A549 (cell line): ENCODE data around the gene GSAP. TPM values are rescaled to one million over a fixed set of nuclear protein-coding genes. Genes with fewer than 3 reads are reported as not detected.
A peak's percentile ranks its signal among the peaks of the same experiment; 100 is the strongest.

ENCODE experiments used
- CBX2 ChIP-seq: fragments of 200-600 bp; sonication (generic); IDR thresholded peaks from 2 replicates; pipeline ENCODE4 v1.6.1; 2016; ENCODE audit warnings: low read depth, mild to moderate bottlenecking, borderline replicate concordance
- CBX8 ChIP-seq: fragments of 200-600 bp; sonication (generic); IDR thresholded peaks from 2 replicates; pipeline ENCODE4 v1.6.1; 2016
- CEBPB ChIP-seq, 2 experiments: fragments of >200 bp in 1 of 2; sonication (Bioruptor Twin) in 1 of 2; formaldehyde crosslinking in 1 of 2; IDR thresholded peaks; 2 replicates each; pipeline ENCODE4 v1.6.1; 2012 to 2016
- CHD4 ChIP-seq: fragments of 200-600 bp; sonication (generic); IDR thresholded peaks from 2 replicates; pipeline ENCODE4 v1.6.1; 2016; ENCODE audit warnings: antibody characterized with exemption, mild to moderate bottlenecking, borderline replicate concordance
- EHF ChIP-seq: fragments of 250-450 bp; sonication (Bioruptor Pico); IDR thresholded peaks from 2 replicates; pipeline ENCODE4 v1.5.0; 2020; ENCODE audit warnings: mild to moderate bottlenecking
- EHMT2 ChIP-seq: fragments of 200-600 bp; sonication (generic); IDR thresholded peaks from 2 replicates; pipeline ENCODE4 v1.6.1; 2016; ENCODE audit warnings: antibody characterized with exemption, low read depth, mild to moderate bottlenecking, moderate library complexity
- EP300 ChIP-seq, 2 experiments: fragments of >200 bp; sonication (Bioruptor Twin); formaldehyde crosslinking; IDR thresholded peaks; 2 replicates in 1 of 2; 3 replicates in 1 of 2; pipeline ENCODE4 v1.6.1; 2016 to 2017
- ESRRA ChIP-seq: fragments of 150-350 bp; IDR thresholded peaks from 2 replicates; pipeline ENCODE4 v1.6.1; 2014; ENCODE audit warnings: mild to moderate bottlenecking, low read length, borderline replicate concordance
- FOSL2 ChIP-seq, 2 experiments: fragments of 450-650 bp in 1 of 2; fragments of >200 bp in 1 of 2; sonication (Bioruptor Twin) in 1 of 2; formaldehyde crosslinking; IDR thresholded peaks; 2 replicates each; pipeline versions ENCODE4 v1.5.0 to v1.6.1; 2016 to 2020; ENCODE audit warnings: mild to moderate bottlenecking in 1 of 2, moderate library complexity in 1 of 2
- FOXS1 ChIP-seq: fragments of 250-450 bp; sonication (Bioruptor Pico); IDR thresholded peaks from 2 replicates; pipeline ENCODE4 v1.5.0; 2020; ENCODE audit warnings: mild to moderate bottlenecking, moderate library complexity
- HDAC2 ChIP-seq: fragments of 200-600 bp; sonication (generic); IDR thresholded peaks from 2 replicates; pipeline ENCODE4 v1.6.1; 2016
- HOXB13 ChIP-seq: fragments of 250-450 bp; sonication (Bioruptor Pico); IDR thresholded peaks from 2 replicates; pipeline ENCODE4 v1.5.0; 2020; ENCODE audit warnings: low read depth, mild to moderate bottlenecking, moderate library complexity
- JUN ChIP-seq, 2 experiments: fragments of >200 bp; sonication (Bioruptor Twin); formaldehyde crosslinking; IDR thresholded peaks; 2 replicates in 1 of 2; 3 replicates in 1 of 2; pipeline ENCODE4 v1.6.1; 2016 to 2017
- KDM1A ChIP-seq: fragments of 200-600 bp; sonication (generic); IDR thresholded peaks from 2 replicates; pipeline ENCODE4 v1.6.1; 2016; ENCODE audit warnings: low read depth, mild to moderate bottlenecking
- MAZ ChIP-seq: fragments of 150-350 bp; IDR thresholded peaks from 2 replicates; pipeline ENCODE4 v1.6.1; 2014; ENCODE audit warnings: antibody characterized with exemption, low read depth, low read length, borderline replicate concordance
- MYC ChIP-seq: IDR thresholded peaks from 2 replicates; pipeline ENCODE4 v1.6.1; 2012; ENCODE audit warnings: mild to moderate bottlenecking, inconsistent platforms, low read length, improper control_type of control experiment, borderline replicate concordance
- NFE2L2 ChIP-seq: fragments of 150-350 bp; conservative IDR thresholded peaks from 2 replicates; pipeline ENCODE4 v1.6.1; 2014; ENCODE audit warnings: low read length
- NPAS2 ChIP-seq: fragments of 250-450 bp; sonication (Bioruptor Pico); IDR thresholded peaks from 2 replicates; pipeline ENCODE4 v1.8.0; 2022; ENCODE audit warnings: mild to moderate bottlenecking, moderate library complexity, borderline replicate concordance
- NR3C1 ChIP-seq: fragments of >200 bp; sonication (Bioruptor Twin); formaldehyde crosslinking; IDR thresholded peaks from 3 replicates; pipeline ENCODE4 v1.6.1; 2017
- RCOR1 ChIP-seq: fragments of 150-350 bp; IDR thresholded peaks from 2 replicates; pipeline ENCODE4 v1.6.1; 2014; ENCODE audit warnings: antibody characterized with exemption, low read length, low read depth
- TP53 ChIP-seq: fragments of 250-450 bp; sonication (Bioruptor Pico); IDR thresholded peaks from 2 replicates; pipeline ENCODE4 v1.5.0; 2021; ENCODE audit warnings: mild to moderate bottlenecking, moderate library complexity
- ZC3H11A ChIP-seq: fragments of 450-650 bp; IDR thresholded peaks from 2 replicates; pipeline ENCODE4 v1.6.1; 2014; ENCODE audit warnings: antibody characterized with exemption, mild to moderate bottlenecking
- ZNF302 ChIP-seq: fragments of 250-450 bp; sonication (Bioruptor Pico); IDR thresholded peaks from 2 replicates; pipeline ENCODE4 v1.9.0; 2021; ENCODE audit warnings: inconsistent platforms, mild to moderate bottlenecking, moderate library complexity
- ZSCAN20 ChIP-seq: fragments of 250-450 bp; sonication (Bioruptor Pico); IDR thresholded peaks from 2 replicates; pipeline ENCODE4 v1.8.0; 2022; ENCODE audit warnings: mild to moderate bottlenecking, moderate library complexity
- polyA plus RNA-seq, 4 experiments: library from polyadenylated mRNA; depleted of rRNA in 3 of 4; stranded (reverse); fragments of >200 nt; fragmentation: RNase III in 1 of 4; extraction: RNeasy Plus Mini Kit Qiagen cat#74134 plus additional on column Dnase treatment in 1 of 4; gene quantifications; 2 replicates in 3 of 4; 3 replicates in 1 of 4; pipeline ENCODE4 v1.2.3, GENCODE V29; 2011 to 2017
- TF ChIP-seq, protein P1 (sequence below): fragments of 250-450 bp; sonication (Bioruptor Pico); IDR thresholded peaks from 2 replicates; pipeline ENCODE4 v1.5.0; 2021; ENCODE audit warnings: mild to moderate bottlenecking, moderate library complexity, borderline replicate concordance
- TF ChIP-seq, protein P2 (sequence below): fragments of 250-450 bp; sonication (Bioruptor Pico); IDR thresholded peaks from 2 replicates; pipeline ENCODE4 v1.5.0; 2020; ENCODE audit warnings: low read depth, mild to moderate bottlenecking, moderate library complexity
- TF ChIP-seq, protein P3 (sequence below): IDR thresholded peaks from 2 replicates; pipeline ENCODE4 v1.6.1; 2012; ENCODE audit warnings: low read depth, borderline replicate concordance
- TF ChIP-seq, protein P4 (sequence below): fragments of >200 bp; sonication (Bioruptor Twin); formaldehyde crosslinking; IDR thresholded peaks from 3 replicates; pipeline ENCODE4 v1.6.1; 2016
- TF ChIP-seq, protein P5 (sequence below): fragments of 200-600 bp; sonication (generic); IDR thresholded peaks from 2 replicates; pipeline ENCODE4 v1.6.1; 2016; ENCODE audit warnings: antibody characterized with exemption, mild to moderate bottlenecking, moderate library complexity
- TF ChIP-seq, protein P6 (sequence below): IDR thresholded peaks from 2 replicates; pipeline ENCODE4 v1.6.1; 2012
- TF ChIP-seq, protein P7 (sequence below): fragments of 450-650 bp; IDR thresholded peaks from 2 replicates; pipeline ENCODE4 v1.6.1; 2014; ENCODE audit warnings: antibody characterized with exemption
- TF ChIP-seq, protein P8 (sequence below): IDR thresholded peaks from 2 replicates; pipeline ENCODE4 v1.6.1; 2012

The GSAP gene
- polyA plus RNA-seq, 2 of the 4 experiments (the other 2 are of a cell fraction) = 4.1 to 18.6 TPM

DNA sequence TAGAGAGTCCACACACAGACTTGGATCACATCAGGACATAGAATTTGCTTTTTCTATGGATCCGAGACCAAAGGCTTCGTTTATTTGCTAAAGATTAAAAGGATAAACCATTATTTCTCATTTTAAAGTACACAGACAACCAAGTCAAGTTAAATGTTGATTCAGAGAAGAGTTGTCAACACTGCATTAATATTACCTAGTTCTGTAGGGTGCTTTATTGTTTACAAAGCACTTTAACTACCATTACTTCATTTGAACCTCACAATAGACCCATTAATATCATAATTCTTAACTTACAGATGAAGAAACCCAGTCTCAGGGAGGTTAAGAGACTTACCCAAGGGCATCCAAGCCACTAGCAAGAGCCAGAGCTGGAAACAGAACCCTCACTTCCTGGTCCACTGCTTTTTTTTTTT, 43.2 kb upstream of the GSAP start (continued):
- TF ChIP-seq, protein P1, sequence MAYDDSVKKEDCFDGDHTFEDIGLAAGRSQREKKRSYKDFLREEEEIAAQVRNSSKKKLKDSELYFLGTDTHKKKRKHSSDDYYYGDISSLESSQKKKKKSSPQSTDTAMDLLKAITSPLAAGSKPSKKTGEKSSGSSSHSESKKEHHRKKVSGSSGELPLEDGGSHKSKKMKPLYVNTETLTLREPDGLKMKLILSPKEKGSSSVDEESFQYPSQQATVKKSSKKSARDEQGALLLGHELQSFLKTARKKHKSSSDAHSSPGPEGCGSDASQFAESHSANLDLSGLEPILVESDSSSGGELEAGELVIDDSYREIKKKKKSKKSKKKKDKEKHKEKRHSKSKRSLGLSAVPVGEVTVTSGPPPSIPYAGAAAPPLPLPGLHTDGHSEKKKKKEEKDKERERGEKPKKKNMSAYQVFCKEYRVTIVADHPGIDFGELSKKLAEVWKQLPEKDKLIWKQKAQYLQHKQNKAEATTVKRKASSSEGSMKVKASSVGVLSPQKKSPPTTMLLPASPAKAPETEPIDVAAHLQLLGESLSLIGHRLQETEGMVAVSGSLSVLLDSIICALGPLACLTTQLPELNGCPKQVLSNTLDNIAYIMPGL (CRISPR knock-in tag) = no peak
- TF ChIP-seq, protein P2, sequence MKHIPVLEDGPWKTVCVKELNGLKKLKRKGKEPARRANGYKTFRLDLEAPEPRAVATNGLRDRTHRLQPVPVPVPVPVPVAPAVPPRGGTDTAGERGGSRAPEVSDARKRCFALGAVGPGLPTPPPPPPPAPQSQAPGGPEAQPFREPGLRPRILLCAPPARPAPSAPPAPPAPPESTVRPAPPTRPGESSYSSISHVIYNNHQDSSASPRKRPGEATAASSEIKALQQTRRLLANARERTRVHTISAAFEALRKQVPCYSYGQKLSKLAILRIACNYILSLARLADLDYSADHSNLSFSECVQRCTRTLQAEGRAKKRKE (CRISPR knock-in tag) = no peak
- TF ChIP-seq HOXB13 (CRISPR knock-in tag) (no peak), RCOR1 (no peak), JUN (IDR thresholded peaks at IDR 0.05) (peak; percentile 28 to 79; a peak in 2 of 5 replicates), CHD4 (no peak), EP300 (IDR thresholded peaks at IDR 0.05) (peak; percentile 53 to 87; a peak in 3 of 5 replicates), NPAS2 (CRISPR knock-in tag) (no peak), ESRRA (no peak), CBX8 (no peak), NFE2L2 (no peak), FOSL2 (IDR thresholded peaks at IDR 0.05) (no peak), FOSL2 (CRISPR knock-in tag; IDR thresholded peaks at IDR 0.05) (peak; percentile 29; the same call in 1 of the 2 replicates), ZNF302 (CRISPR knock-in tag) (no peak), EHMT2 (no peak), MAZ (no peak), MYC (no peak), ZSCAN20 (no peak), FOXS1 (CRISPR knock-in tag) (no peak), CBX2 (no peak), KDM1A (no peak), EHF (no peak), ZC3H11A (no peak), TP53 (no peak), NR3C1 (no peak), CEBPB (IDR thresholded peaks at IDR 0.05) (peak; percentile 22 to 64; a peak in 2 of 4 replicates), HDAC2 (no peak)
- TF ChIP-seq, protein P3, sequence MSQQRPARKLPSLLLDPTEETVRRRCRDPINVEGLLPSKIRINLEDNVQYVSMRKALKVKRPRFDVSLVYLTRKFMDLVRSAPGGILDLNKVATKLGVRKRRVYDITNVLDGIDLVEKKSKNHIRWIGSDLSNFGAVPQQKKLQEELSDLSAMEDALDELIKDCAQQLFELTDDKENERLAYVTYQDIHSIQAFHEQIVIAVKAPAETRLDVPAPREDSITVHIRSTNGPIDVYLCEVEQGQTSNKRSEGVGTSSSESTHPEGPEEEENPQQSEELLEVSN = no peak
- TF ChIP-seq, protein P4, sequence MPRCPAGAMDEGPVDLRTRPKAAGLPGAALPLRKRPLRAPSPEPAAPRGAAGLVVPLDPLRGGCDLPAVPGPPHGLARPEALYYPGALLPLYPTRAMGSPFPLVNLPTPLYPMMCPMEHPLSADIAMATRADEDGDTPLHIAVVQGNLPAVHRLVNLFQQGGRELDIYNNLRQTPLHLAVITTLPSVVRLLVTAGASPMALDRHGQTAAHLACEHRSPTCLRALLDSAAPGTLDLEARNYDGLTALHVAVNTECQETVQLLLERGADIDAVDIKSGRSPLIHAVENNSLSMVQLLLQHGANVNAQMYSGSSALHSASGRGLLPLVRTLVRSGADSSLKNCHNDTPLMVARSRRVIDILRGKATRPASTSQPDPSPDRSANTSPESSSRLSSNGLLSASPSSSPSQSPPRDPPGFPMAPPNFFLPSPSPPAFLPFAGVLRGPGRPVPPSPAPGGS = peak; percentile 85; the same call in 2 of the 3 replicates
- TF ChIP-seq, protein P5, sequence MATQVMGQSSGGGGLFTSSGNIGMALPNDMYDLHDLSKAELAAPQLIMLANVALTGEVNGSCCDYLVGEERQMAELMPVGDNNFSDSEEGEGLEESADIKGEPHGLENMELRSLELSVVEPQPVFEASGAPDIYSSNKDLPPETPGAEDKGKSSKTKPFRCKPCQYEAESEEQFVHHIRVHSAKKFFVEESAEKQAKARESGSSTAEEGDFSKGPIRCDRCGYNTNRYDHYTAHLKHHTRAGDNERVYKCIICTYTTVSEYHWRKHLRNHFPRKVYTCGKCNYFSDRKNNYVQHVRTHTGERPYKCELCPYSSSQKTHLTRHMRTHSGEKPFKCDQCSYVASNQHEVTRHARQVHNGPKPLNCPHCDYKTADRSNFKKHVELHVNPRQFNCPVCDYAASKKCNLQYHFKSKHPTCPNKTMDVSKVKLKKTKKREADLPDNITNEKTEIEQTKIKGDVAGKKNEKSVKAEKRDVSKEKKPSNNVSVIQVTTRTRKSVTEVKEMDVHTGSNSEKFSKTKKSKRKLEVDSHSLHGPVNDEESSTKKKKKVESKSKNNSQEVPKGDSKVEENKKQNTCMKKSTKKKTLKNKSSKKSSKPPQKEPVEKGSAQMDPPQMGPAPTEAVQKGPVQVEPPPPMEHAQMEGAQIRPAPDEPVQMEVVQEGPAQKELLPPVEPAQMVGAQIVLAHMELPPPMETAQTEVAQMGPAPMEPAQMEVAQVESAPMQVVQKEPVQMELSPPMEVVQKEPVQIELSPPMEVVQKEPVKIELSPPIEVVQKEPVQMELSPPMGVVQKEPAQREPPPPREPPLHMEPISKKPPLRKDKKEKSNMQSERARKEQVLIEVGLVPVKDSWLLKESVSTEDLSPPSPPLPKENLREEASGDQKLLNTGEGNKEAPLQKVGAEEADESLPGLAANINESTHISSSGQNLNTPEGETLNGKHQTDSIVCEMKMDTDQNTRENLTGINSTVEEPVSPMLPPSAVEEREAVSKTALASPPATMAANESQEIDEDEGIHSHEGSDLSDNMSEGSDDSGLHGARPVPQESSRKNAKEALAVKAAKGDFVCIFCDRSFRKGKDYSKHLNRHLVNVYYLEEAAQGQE = no peak; the same call in 1 of the 2 replicates
- TF ChIP-seq, protein P6, sequence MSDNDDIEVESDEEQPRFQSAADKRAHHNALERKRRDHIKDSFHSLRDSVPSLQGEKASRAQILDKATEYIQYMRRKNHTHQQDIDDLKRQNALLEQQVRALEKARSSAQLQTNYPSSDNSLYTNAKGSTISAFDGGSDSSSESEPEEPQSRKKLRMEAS = no peak
- TF ChIP-seq, protein P7, sequence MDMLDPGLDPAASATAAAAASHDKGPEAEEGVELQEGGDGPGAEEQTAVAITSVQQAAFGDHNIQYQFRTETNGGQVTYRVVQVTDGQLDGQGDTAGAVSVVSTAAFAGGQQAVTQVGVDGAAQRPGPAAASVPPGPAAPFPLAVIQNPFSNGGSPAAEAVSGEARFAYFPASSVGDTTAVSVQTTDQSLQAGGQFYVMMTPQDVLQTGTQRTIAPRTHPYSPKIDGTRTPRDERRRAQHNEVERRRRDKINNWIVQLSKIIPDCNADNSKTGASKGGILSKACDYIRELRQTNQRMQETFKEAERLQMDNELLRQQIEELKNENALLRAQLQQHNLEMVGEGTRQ = no peak
- TF ChIP-seq, protein P8, sequence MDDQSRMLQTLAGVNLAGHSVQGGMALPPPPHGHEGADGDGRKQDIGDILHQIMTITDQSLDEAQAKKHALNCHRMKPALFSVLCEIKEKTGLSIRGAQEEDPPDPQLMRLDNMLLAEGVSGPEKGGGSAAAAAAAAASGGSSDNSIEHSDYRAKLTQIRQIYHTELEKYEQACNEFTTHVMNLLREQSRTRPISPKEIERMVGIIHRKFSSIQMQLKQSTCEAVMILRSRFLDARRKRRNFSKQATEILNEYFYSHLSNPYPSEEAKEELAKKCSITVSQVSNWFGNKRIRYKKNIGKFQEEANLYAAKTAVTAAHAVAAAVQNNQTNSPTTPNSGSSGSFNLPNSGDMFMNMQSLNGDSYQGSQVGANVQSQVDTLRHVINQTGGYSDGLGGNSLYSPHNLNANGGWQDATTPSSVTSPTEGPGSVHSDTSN = no peak
